ENCODE measurements around the gene PPP2R2B.

Gene PPP2R2B

GRCh38 chr5:146672866-146673265 lies 205.7 kb downstream of the PPP2R2B start:
- H3K4me3 ChIP-seq (ENCODE audit: low read depth, low read length), result no peak overlapping the region
- H3K36me3 ChIP-seq (ENCODE audit: control insufficient read depth, insufficient read depth, low read length), result no peaks in the 10 kb centered on the region
- no peaks in the 10 kb centered on the region for H3K27me3 ChIP-seq (ENCODE audit: control insufficient read depth, insufficient read depth, low read length)
- H3K27ac ChIP-seq (ENCODE audit: low read depth, low read length), result no peak overlapping the region
- no peaks in the 10 kb centered on the region for H3K9me3 ChIP-seq (ENCODE audit: control insufficient read depth, insufficient read depth, low read length)
- H3K9ac ChIP-seq (ENCODE audit: low read depth, low read length), result no peak overlapping the region
- peaks cover 19% of the 10 kb centered on the region for H3K4me1 ChIP-seq (ENCODE audit: control insufficient read depth, insufficient read depth, low read length)

DNA sequence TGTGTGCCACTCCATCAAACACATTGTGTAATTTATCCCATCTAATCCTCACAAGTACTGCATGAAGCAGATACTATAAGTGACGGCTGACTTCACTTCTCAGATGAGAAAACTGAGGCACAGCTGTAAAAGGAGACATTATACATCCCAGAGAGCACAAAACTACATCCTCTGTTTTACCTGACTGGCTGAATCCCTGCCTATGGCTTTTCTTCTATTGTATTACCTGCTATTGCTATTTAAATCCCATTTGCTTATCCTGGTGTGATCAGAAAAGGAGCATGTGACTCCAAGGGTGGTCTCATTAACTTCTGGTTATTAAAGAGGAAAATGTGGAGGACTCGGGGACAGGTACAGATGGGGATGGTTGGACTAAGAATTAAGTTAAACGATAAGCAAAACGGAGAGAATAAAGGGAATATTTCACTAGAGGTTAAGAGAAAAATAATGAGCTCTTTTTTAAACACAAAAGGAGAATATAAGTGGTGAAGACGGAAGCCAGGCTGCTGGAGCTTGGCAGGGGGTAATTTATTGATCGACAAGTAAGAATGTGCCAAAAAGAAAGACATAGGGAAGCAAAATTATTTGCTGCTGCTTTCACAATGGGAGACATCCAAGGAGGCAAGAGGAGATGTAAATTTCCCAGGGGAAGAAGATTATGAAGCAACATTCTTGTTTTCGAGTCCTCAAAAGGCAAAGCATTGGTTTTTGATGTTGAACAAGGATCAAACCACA lies 206.8 kb downstream of the PPP2R2B start:
- Histone ChIP-seq H3K4me3 (ENCODE audit: low read depth, low read length) (no peak overlapping the region), H3K27ac (ENCODE audit: low read depth, low read length) (peak overlapping the region; percentile 32), H3K36me3 (ENCODE audit: control insufficient read depth, insufficient read depth, low read length) (no peaks in the 10 kb centered on the region), H3K9ac (ENCODE audit: low read depth, low read length) (no peak overlapping the region), H3K9me3 (ENCODE audit: control insufficient read depth, insufficient read depth, low read length) (no peaks in the 10 kb centered on the region), H3K4me1 (ENCODE audit: control insufficient read depth, insufficient read depth, low read length) (peaks cover 19% of the 10 kb centered on the region), H3K27me3 (ENCODE audit: control insufficient read depth, insufficient read depth, low read length) (no peaks in the 10 kb centered on the region)

- Histone ChIP-seq H3K4me3 (ENCODE audit: low read depth, low read length) (no peak overlapping the region), H3K9me3 (ENCODE audit: control insufficient read depth, insufficient read depth, low read length) (no peaks in the 10 kb centered on the region), H3K9ac (ENCODE audit: low read depth, low read length) (no peak overlapping the region), H3K36me3 (ENCODE audit: control insufficient read depth, insufficient read depth, low read length) (no peaks in the 10 kb centered on the region), H3K4me1 (ENCODE audit: control insufficient read depth, insufficient read depth, low read length) (peaks cover 19% of the 10 kb centered on the region), H3K27me3 (ENCODE audit: control insufficient read depth, insufficient read depth, low read length) (no peaks in the 10 kb centered on the region), H3K27ac (ENCODE audit: low read depth, low read length) (no peak overlapping the region)
Observed at GRCh38 chr5:146669656-146670055, 208.9 kb downstream of the PPP2R2B start.

DNA sequence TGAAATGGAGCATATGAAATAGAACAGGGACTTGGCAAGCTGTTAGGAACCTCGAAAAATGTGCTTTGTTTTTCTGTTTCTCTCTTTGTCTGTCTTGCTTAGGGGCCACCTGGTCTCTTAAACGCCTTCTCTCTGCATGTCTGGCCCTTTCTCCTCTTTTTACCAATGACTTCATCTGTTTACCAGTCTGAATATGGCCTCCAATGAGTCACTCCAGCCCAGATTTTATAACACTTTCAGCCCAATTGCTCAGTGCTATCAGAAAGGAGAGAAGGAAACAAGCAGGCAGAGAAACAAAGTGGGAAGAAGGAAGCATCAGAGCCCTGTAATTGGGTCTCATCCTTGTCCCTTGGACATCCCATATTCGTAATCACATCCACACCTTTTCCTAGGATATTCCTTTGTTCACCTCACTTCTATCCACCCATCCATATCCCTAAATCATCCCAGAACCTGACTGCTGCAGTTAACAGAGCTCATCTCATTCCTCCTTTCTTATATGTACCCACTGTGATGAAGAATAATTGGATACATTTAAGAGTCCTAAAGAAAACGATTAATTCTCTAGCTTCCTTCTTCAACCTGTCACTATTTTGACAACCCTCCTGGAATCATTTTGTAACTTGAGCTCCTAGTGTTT lies 210.8 kb downstream of the PPP2R2B start:
- Histone ChIP-seq H3K9me3 (ENCODE audit: control insufficient read depth, insufficient read depth, low read length) (no peaks in the 10 kb centered on the region), H3K36me3 (ENCODE audit: control insufficient read depth, insufficient read depth, low read length) (no peaks in the 10 kb centered on the region), H3K4me1 (ENCODE audit: control insufficient read depth, insufficient read depth, low read length) (peaks cover 19% of the 10 kb centered on the region)

GRCh38 chr5:146662229-146662628 lies 216.3 kb downstream of the PPP2R2B start:
- no peak overlapping the region for H3K4me3 ChIP-seq (ENCODE audit: low read depth, low read length)
- H3K36me3 ChIP-seq (ENCODE audit: control insufficient read depth, insufficient read depth, low read length), result no peaks in the 10 kb centered on the region
- H3K9me3 ChIP-seq (ENCODE audit: control insufficient read depth, insufficient read depth, low read length), result no peaks in the 10 kb centered on the region
- no peak overlapping the region for H3K9ac ChIP-seq (ENCODE audit: low read depth, low read length)
- peaks cover 22% of the 10 kb centered on the region for H3K4me1 ChIP-seq (ENCODE audit: control insufficient read depth, insufficient read depth, low read length)
- no peaks in the 10 kb centered on the region for H3K27me3 ChIP-seq (ENCODE audit: control insufficient read depth, insufficient read depth, low read length)
- H3K27ac ChIP-seq (ENCODE audit: low read depth, low read length), result no peak overlapping the region

More for the DNA sequence above, 210.8 kb downstream of the PPP2R2B start:
- H3K4me3 ChIP-seq (ENCODE audit: low read depth, low read length), result no peak overlapping the region
- no peak overlapping the region for H3K9ac ChIP-seq (ENCODE audit: low read depth, low read length)
- H3K27ac ChIP-seq (ENCODE audit: low read depth, low read length), result no peak overlapping the region
- no peaks in the 10 kb centered on the region for H3K27me3 ChIP-seq (ENCODE audit: control insufficient read depth, insufficient read depth, low read length)

DNA sequence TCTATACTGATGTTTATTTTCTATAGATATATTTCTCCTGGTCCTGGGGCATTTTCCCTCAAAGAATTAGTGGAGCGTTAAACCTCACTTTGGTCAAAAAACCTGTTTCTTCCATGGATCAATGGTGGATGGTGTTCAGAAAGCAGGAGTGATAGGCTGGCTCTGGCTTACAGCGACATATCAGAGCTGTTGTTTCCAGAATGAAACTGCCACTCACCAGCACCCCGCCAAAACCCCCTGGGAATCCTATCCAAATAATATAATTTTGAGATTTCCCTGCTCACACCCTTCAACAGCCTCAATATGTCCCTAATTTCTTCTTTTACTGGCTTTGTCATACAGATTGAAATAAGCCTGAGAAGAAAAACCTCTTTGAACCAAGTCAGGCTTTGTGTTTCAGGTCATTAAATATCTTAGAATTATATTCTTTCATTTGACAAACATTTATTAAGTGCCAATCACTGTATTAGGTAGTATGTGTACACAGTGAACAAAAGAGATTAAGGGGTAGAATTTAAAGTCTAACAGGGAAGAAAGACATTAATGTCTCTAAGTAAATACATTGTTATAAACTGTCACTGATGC lies 218.1 kb downstream of the PPP2R2B start:
- Histone ChIP-seq H3K36me3 (ENCODE audit: control insufficient read depth, insufficient read depth, low read length) (no peaks in the 10 kb centered on the region), H3K27me3 (ENCODE audit: control insufficient read depth, insufficient read depth, low read length) (no peaks in the 10 kb centered on the region), H3K9me3 (ENCODE audit: control insufficient read depth, insufficient read depth, low read length) (no peaks in the 10 kb centered on the region), H3K4me1 (ENCODE audit: control insufficient read depth, insufficient read depth, low read length) (peaks cover 22% of the 10 kb centered on the region), H3K27ac (ENCODE audit: low read depth, low read length) (no peak overlapping the region), H3K9ac (ENCODE audit: low read depth, low read length) (no peak overlapping the region), H3K4me3 (ENCODE audit: low read depth, low read length) (no peak overlapping the region)

DNA sequence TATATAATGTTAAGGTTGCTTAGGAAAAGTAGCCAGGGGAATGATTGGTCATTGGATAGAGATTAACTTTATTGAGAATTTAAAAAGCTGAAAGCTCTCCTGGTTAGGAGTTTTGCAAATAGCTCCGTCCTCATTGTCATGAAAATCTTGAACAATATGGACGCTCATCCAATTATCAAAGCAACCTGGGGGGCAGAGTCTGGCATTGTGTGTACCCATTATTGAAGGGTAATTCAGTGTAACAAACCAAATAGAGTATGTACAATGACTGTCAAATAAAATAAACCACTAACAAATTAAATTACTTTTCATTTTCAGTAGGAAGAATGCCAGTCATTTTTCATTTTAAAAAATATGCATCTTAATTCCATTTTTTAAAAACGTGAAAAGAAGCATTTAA lies 218.6 kb downstream of the PPP2R2B start:
- no peaks in the 10 kb centered on the region for H3K36me3 ChIP-seq (ENCODE audit: control insufficient read depth, insufficient read depth, low read length)
- H3K4me1 ChIP-seq (ENCODE audit: control insufficient read depth, insufficient read depth, low read length), result peaks cover 22% of the 10 kb centered on the region
- H3K9me3 ChIP-seq (ENCODE audit: control insufficient read depth, insufficient read depth, low read length), result no peaks in the 10 kb centered on the region
- H3K27ac ChIP-seq (ENCODE audit: low read depth, low read length), result no peak overlapping the region
- no peaks in the 10 kb centered on the region for H3K27me3 ChIP-seq (ENCODE audit: control insufficient read depth, insufficient read depth, low read length)
- no peak overlapping the region for H3K4me3 ChIP-seq (ENCODE audit: low read depth, low read length)
- no peak overlapping the region for H3K9ac ChIP-seq (ENCODE audit: low read depth, low read length)

GRCh38 chr5:146656703-146657102 lies 221.9 kb downstream of the PPP2R2B start:
- Histone ChIP-seq H3K27ac (ENCODE audit: low read depth, low read length) (no peak overlapping the region), H3K9ac (ENCODE audit: low read depth, low read length) (no peak overlapping the region), H3K36me3 (ENCODE audit: control insufficient read depth, insufficient read depth, low read length) (no peaks in the 10 kb centered on the region), H3K27me3 (ENCODE audit: control insufficient read depth, insufficient read depth, low read length) (no peaks in the 10 kb centered on the region), H3K9me3 (ENCODE audit: control insufficient read depth, insufficient read depth, low read length) (no peaks in the 10 kb centered on the region), H3K4me3 (ENCODE audit: low read depth, low read length) (no peak overlapping the region), H3K4me1 (ENCODE audit: control insufficient read depth, insufficient read depth, low read length) (peaks cover 22% of the 10 kb centered on the region)

- Histone ChIP-seq H3K4me3 (ENCODE audit: low read depth, low read length) (no peak overlapping the region), H3K27me3 (ENCODE audit: control insufficient read depth, insufficient read depth, low read length) (no peaks in the 10 kb centered on the region), H3K9ac (ENCODE audit: low read depth, low read length) (no peak overlapping the region), H3K9me3 (ENCODE audit: control insufficient read depth, insufficient read depth, low read length) (no peaks in the 10 kb centered on the region), H3K27ac (ENCODE audit: low read depth, low read length) (no peak overlapping the region), H3K4me1 (ENCODE audit: control insufficient read depth, insufficient read depth, low read length) (no peaks in the 10 kb centered on the region), H3K36me3 (ENCODE audit: control insufficient read depth, insufficient read depth, low read length) (peaks cover 14% of the 10 kb centered on the region)
Observed at GRCh38 chr5:146653560-146653959, 225.0 kb downstream of the PPP2R2B start.

DNA sequence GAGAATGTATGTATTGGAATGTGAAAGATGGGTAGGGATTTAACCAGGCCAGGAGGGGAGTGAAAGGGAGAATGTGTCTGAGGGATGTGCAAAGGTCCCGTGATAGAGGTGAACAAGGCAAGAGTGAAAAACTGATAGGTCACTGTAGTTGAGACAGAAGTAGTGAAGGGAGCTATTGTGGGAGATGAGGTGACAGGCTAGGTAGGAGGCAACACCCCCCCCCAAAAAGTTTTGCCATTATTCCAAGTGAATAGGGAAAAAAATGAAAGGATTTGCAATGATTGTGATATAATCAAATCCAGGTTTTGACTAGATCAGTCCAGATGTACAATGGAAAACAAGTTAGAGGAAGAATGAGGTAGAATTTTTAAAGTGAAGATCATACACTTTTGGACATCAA lies 226.0 kb downstream of the PPP2R2B start:
- Histone ChIP-seq H3K36me3 (ENCODE audit: control insufficient read depth, insufficient read depth, low read length) (peaks cover 16% of the 10 kb centered on the region), H3K27ac (ENCODE audit: low read depth, low read length) (no peak overlapping the region), H3K27me3 (ENCODE audit: control insufficient read depth, insufficient read depth, low read length) (no peaks in the 10 kb centered on the region), H3K9ac (ENCODE audit: low read depth, low read length) (no peak overlapping the region), H3K4me3 (ENCODE audit: low read depth, low read length) (no peak overlapping the region), H3K9me3 (ENCODE audit: control insufficient read depth, insufficient read depth, low read length) (no peaks in the 10 kb centered on the region), H3K4me1 (ENCODE audit: control insufficient read depth, insufficient read depth, low read length) (no peaks in the 10 kb centered on the region)

DNA sequence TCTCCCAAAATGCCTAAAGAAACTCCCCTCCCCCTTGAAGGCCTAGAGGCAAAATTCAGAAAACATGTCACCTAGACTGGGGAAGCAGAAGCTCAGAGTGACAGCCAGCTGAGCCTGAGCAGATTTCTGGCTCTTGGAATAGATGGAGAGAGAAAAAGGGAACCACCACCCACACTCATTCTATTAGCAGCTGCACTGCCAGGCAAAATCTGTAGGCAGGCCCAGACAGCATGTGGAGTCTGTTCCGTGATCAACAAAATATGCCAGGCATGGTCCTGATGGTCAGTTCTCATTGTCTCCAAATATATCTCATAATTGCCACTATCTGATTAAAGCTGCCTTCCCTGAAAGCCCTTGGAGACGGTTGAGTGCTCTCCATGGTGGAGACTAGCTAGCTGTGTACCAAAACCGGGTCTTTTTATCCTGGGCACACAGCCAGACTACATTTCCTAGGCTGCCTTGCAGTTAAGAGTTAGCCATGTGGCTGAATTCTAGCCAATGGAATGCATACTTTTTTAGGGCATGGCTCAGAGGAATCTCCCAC lies 230.8 kb downstream of the PPP2R2B start:
- Histone ChIP-seq H3K4me1 (ENCODE audit: control insufficient read depth, insufficient read depth, low read length) (no peaks in the 10 kb centered on the region), H3K27ac (ENCODE audit: low read depth, low read length) (no peak overlapping the region), H3K9me3 (ENCODE audit: control insufficient read depth, insufficient read depth, low read length) (no peaks in the 10 kb centered on the region), H3K36me3 (ENCODE audit: control insufficient read depth, insufficient read depth, low read length) (peaks cover 16% of the 10 kb centered on the region), H3K9ac (ENCODE audit: low read depth, low read length) (no peak overlapping the region), H3K27me3 (ENCODE audit: control insufficient read depth, insufficient read depth, low read length) (no peaks in the 10 kb centered on the region), H3K4me3 (ENCODE audit: low read depth, low read length) (no peak overlapping the region)
